OCI-LY1 (cell line): ENCODE measurements around the gene CCND1.
"Not testable (repeated sequence)": the region's sequence is repeated elsewhere in the genome, so short reads cannot be mapped to it uniquely, and the experiment has no call there.

Experiments used
- H2AFZ ChIP-seq: fragments of 200-600 bp; sonication (generic), shearing (Covaris generic); 2 replicates; pipeline ENCODE4 v1.6.0; 2014; ENCODE audit warnings: antibody characterized with exemption, mild to moderate bottlenecking, low read length
- H3F3A ChIP-seq: fragments of 200-600 bp; sonication (generic), shearing (Covaris generic); 2 replicates; pipeline ENCODE4 v1.6.0; 2014; ENCODE audit warnings: mild to moderate bottlenecking, antibody characterized with exemption, low read length, moderate library complexity; ENCODE audit not compliant: insufficient read depth
- H3K27ac ChIP-seq: fragments of 200-600 bp; sonication (generic); 2 replicates; pipeline ENCODE4 v1.5.1; 2014; ENCODE audit warnings: low read length, mixed run types, mild to moderate bottlenecking, low read depth; ENCODE audit not compliant: poor library complexity, severe bottlenecking
- H3K27me3 ChIP-seq: fragments of 200-600 bp; sonication (generic); 2 replicates; pipeline ENCODE4 v1.6.0; 2014; ENCODE audit warnings: antibody characterized with exemption, mild to moderate bottlenecking, low read length, moderate library complexity; ENCODE audit not compliant: insufficient read depth
- H3K36me3 ChIP-seq: fragments of 200-600 bp; sonication (generic); 2 replicates; pipeline ENCODE4 v1.6.1; 2014; ENCODE audit warnings: mild to moderate bottlenecking, antibody characterized with exemption, low read length, moderate library complexity, mixed read lengths; ENCODE audit not compliant: insufficient read depth
- H3K4me1 ChIP-seq: fragments of 200-600 bp; sonication (generic); 2 replicates; pipeline ENCODE4 v1.5.1; 2014; ENCODE audit warnings: mild to moderate bottlenecking, low read length, moderate library complexity; ENCODE audit not compliant: insufficient read depth, severe bottlenecking
- H3K4me2 ChIP-seq: fragments of 200-600 bp; sonication (generic), shearing (Covaris generic); 2 replicates; pipeline ENCODE4 v1.6.1; 2014; ENCODE audit warnings: low read length
- H3K4me3 ChIP-seq: fragments of 200-600 bp; sonication (generic); 2 replicates; pipeline ENCODE4 v1.5.1; 2014; ENCODE audit warnings: low read length, low read depth, mild to moderate bottlenecking, mixed read lengths; ENCODE audit not compliant: poor library complexity, severe bottlenecking
- H3K79me2 ChIP-seq: fragments of 200-600 bp; shearing (Covaris generic); 2 replicates; pipeline ENCODE4 v1.6.1; 2016; ENCODE audit warnings: mixed run types, low read length, mixed read lengths; ENCODE audit not compliant: insufficient read depth
- H3K9ac ChIP-seq: fragments of 200-600 bp; sonication (generic), shearing (Covaris generic); 2 replicates; pipeline ENCODE4 v1.6.1; 2014; ENCODE audit warnings: mild to moderate bottlenecking, low read length, mixed read lengths
- H3K9me2 ChIP-seq: fragments of 200-600 bp; sonication (generic), shearing (Covaris generic); 2 replicates; pipeline ENCODE4 v1.6.1; 2014; ENCODE audit warnings: low read depth, mild to moderate bottlenecking, low read length, mixed read lengths
- H3K9me3 ChIP-seq: fragments of 200-600 bp; shearing (Covaris generic); 2 replicates; pipeline ENCODE4 v1.6.1; 2014; ENCODE audit warnings: low read length, mixed read lengths
- H4K20me1 ChIP-seq: fragments of 200-600 bp; sonication (generic), shearing (Covaris generic); 2 replicates; pipeline ENCODE4 v1.6.0; 2016; ENCODE audit warnings: mild to moderate bottlenecking, low read length; ENCODE audit not compliant: insufficient read depth
- CTCF ChIP-seq: fragments of 200-600 bp; sonication (generic), shearing (Covaris generic); IDR thresholded peaks from 2 replicates; pipeline ENCODE4 v1.5.1; 2017; ENCODE audit warnings: mild to moderate bottlenecking, antibody characterized with exemption, low read length, moderate library complexity, mixed read lengths
- EZH2 ChIP-seq: fragments of 200-600 bp; sonication (generic), shearing (Covaris generic); IDR thresholded peaks from 2 replicates; pipeline ENCODE4 v1.8.0; 2017; ENCODE audit warnings: borderline replicate concordance, mixed run types, mild to moderate bottlenecking, antibody characterized with exemption, low read length, moderate library complexity, mixed read lengths

CCND1 gene

GRCh38 chr11:69695581-69695980, 54.6 kb downstream of the CCND1 start:
- H3K27ac ChIP-seq = no peak overlapping the region
- TF ChIP-seq CTCF (no peak), EZH2 (no peak)
- no peak overlapping the region for H2AFZ ChIP-seq
- H3K27me3 ChIP-seq = peaks cover 2% of the 10 kb centered on the region; the same call in 1 of the 2 replicates
- H4K20me1 ChIP-seq = no peaks in the 10 kb centered on the region
- no peaks in the 10 kb centered on the region for H3K9me2 ChIP-seq
- H3K4me3 ChIP-seq = no peak overlapping the region
- H3K9ac ChIP-seq = no peak overlapping the region
- H3F3A ChIP-seq = no peaks in the 10 kb centered on the region
- no peaks in the 10 kb centered on the region for H3K79me2 ChIP-seq
- no peaks in the 10 kb centered on the region for H3K4me1 ChIP-seq
- H3K9me3 ChIP-seq = no peaks in the 10 kb centered on the region
- H3K4me2 ChIP-seq = no peak overlapping the region
- H3K36me3 ChIP-seq = no peaks in the 10 kb centered on the region

- H3F3A ChIP-seq, H4K20me1 ChIP-seq, H3K9me2 ChIP-seq, H3K27me3 ChIP-seq, H3K79me2 ChIP-seq, H2AFZ ChIP-seq, H3K4me1 ChIP-seq, H3K4me3 ChIP-seq, H3K4me2 ChIP-seq, H3K27ac ChIP-seq, H3K9me3 ChIP-seq, H3K9ac ChIP-seq, H3K36me3 ChIP-seq: not testable (repeated sequence)
These were observed 55.0 kb downstream of the CCND1 start for GRCh38 chr11:69695995-69696394.

- Histone ChIP-seq H3K9me3 (no peaks in the 10 kb centered on the region), H3K9me2 (no peaks in the 10 kb centered on the region), H3K79me2 (no peaks in the 10 kb centered on the region), H4K20me1 (no peaks in the 10 kb centered on the region), H3K36me3 (no peaks in the 10 kb centered on the region), H3F3A (no peaks in the 10 kb centered on the region), H3K4me1 (no peaks in the 10 kb centered on the region), H3K4me2 (no peak overlapping the region), H3K27me3 (0 out of 2 replicates have a peak, but pooled peaks cover 5% of the 10 kb centered on the region), H3K27ac (no peak overlapping the region), H3K9ac (no peak overlapping the region), H2AFZ (no peak overlapping the region), H3K4me3 (no peak overlapping the region)
- TF ChIP-seq CTCF (no peak), EZH2 (no peak)
These were observed 56.0 kb downstream of the CCND1 start for GRCh38 chr11:69696749-69697468.

GRCh38 chr11:69697469-69697843, 56.5 kb downstream of the CCND1 start:
- Histone ChIP-seq H3K9me3 (no peaks in the 10 kb centered on the region), H3K9me2 (no peaks in the 10 kb centered on the region), H3K9ac (no peak overlapping the region), H2AFZ (no peak overlapping the region), H3K27me3 (0 out of 2 replicates have a peak, but pooled peaks cover 5% of the 10 kb centered on the region), H3K27ac (no peak overlapping the region), H3K4me1 (no peaks in the 10 kb centered on the region), H3K79me2 (no peaks in the 10 kb centered on the region), H4K20me1 (no peaks in the 10 kb centered on the region), H3F3A (no peaks in the 10 kb centered on the region), H3K4me3 (no peak overlapping the region), H3K36me3 (no peaks in the 10 kb centered on the region), H3K4me2 (no peak overlapping the region)
- TF ChIP-seq CTCF = no peak
- no peak for TF ChIP-seq EZH2
